ENCODE measurements around the gene ZFYVE9. TPM values are rescaled to one million over a fixed set of nuclear protein-coding genes. Genes with fewer than 3 reads are reported as not detected.
A peak's percentile ranks its signal among the peaks of the same experiment; 100 is the strongest.
"Not testable (repeated sequence)": the region's sequence is repeated elsewhere in the genome, so short reads cannot be mapped to it uniquely, and the experiment has no call there.

ZFYVE9 gene
- total RNA-seq, 2 donors from 2014 or later, result 0.99 to 1.8 TPM

- Mint-ChIP-seq H3K27ac (peak overlapping the region; percentile 83), H3K9me3 (no peaks in the 10 kb centered on the region), H3K36me3 (ENCODE audit: low read depth) (no peaks in the 10 kb centered on the region), H3K27me3 (no peaks in the 10 kb centered on the region), H3K4me3 (peak overlapping the region; percentile 64), H3K4me1 (peaks cover 21% of the 10 kb centered on the region)
- ATAC-seq (replicated peaks), result peak; percentile 79
Measured at GRCh38 chr1:52139817-52140540, 1.9 kb upstream of the ZFYVE9 start.

- Mint-ChIP-seq H3K4me3 (peak overlapping the region; percentile 64), H3K9me3 (no peaks in the 10 kb centered on the region), H3K27ac (peak overlapping the region; percentile 83), H3K36me3 (ENCODE audit: low read depth) (no peaks in the 10 kb centered on the region), H3K27me3 (no peaks in the 10 kb centered on the region), H3K4me1 (peaks cover 21% of the 10 kb centered on the region)
- ATAC-seq (replicated peaks), result no peak
Measured at GRCh38 chr1:52140633-52141512, 1.0 kb upstream of the ZFYVE9 start.

GRCh38 chr1:52142220-52143183, 613 bp downstream of the ZFYVE9 start:
- no peaks in the 10 kb centered on the region for H3K27me3 Mint-ChIP-seq
- no peaks in the 10 kb centered on the region for H3K36me3 Mint-ChIP-seq (ENCODE audit: low read depth)
- peaks cover 21% of the 10 kb centered on the region for H3K4me1 Mint-ChIP-seq
- H3K9me3 Mint-ChIP-seq, result no peaks in the 10 kb centered on the region
- H3K4me3 Mint-ChIP-seq, result peak overlapping the region; percentile 77
- peak; percentile 28 for ATAC-seq (replicated peaks)
- peak overlapping the region; percentile 47 for H3K27ac Mint-ChIP-seq

DNA sequence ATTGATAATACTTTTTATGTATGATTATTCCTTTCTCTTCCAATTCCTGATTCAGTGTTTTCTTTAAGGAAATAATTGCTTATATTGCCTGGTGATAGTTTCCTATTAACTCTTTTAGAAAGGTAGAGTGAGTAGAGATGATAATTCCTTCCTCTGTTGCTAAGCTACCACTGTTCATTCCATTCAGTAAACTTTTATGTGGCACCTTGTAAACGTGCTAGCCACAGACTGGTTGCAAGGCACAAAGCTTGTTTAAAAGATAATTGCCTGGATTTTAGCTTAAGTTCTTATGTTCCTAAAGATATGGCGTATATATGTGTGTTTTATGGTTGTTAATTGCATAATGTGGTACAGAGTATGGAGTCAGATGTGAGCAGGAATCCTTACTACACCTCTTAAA, 3.2 kb downstream of the ZFYVE9 start:
- Mint-ChIP-seq H3K4me1 (peaks cover 13% of the 10 kb centered on the region), H3K27ac (no peak overlapping the region), H3K27me3 (no peaks in the 10 kb centered on the region), H3K4me3 (no peak overlapping the region), H3K9me3 (no peaks in the 10 kb centered on the region), H3K36me3 (ENCODE audit: low read depth) (no peaks in the 10 kb centered on the region)
- no peak for ATAC-seq (replicated peaks)

- H3K27me3 Mint-ChIP-seq; H3K9me3 Mint-ChIP-seq; H3K4me1 Mint-ChIP-seq; ATAC-seq (replicated peaks); H3K27ac Mint-ChIP-seq; H3K36me3 Mint-ChIP-seq (ENCODE audit: low read depth); H3K4me3 Mint-ChIP-seq: not testable (repeated sequence)
Measured at GRCh38 chr1:52150445-52150844, 8.6 kb downstream of the ZFYVE9 start.

GRCh38 chr1:52150946-52151345, 9.1 kb downstream of the ZFYVE9 start:
- H3K36me3 Mint-ChIP-seq (ENCODE audit: low read depth), result no peaks in the 10 kb centered on the region
- no peaks in the 10 kb centered on the region for H3K27me3 Mint-ChIP-seq
- no peak overlapping the region for H3K4me3 Mint-ChIP-seq
- peaks cover 5% of the 10 kb centered on the region for H3K4me1 Mint-ChIP-seq
- no peaks in the 10 kb centered on the region for H3K9me3 Mint-ChIP-seq
- ATAC-seq (replicated peaks), result no peak
- H3K27ac Mint-ChIP-seq, result no peak overlapping the region

DNA sequence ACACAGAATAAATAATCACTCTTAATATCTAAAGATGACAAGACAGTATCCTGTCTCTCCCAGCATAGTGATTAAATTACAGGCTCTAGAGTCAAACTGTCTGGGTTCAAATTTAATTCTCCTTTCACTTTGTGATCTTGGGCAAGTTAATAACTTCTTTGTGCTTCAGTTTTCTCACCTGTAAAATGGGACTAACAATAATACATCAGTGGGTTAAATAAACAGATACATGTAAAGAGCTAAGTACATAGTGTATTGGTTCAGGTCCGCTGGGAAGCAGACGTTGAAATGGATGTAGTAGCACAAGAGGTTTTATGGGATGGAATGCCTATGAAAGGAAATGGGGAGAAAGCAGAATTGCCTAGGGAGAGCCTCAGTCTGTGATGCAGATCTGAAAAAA, 10.7 kb downstream of the ZFYVE9 start:
- H3K4me1 Mint-ChIP-seq, result peaks cover 5% of the 10 kb centered on the region
- no peaks in the 10 kb centered on the region for H3K36me3 Mint-ChIP-seq (ENCODE audit: low read depth)
- H3K27ac Mint-ChIP-seq, result no peak overlapping the region
- H3K27me3 Mint-ChIP-seq, result no peaks in the 10 kb centered on the region
- H3K9me3 Mint-ChIP-seq, result no peaks in the 10 kb centered on the region
- no peak overlapping the region for H3K4me3 Mint-ChIP-seq
- no peak for ATAC-seq (replicated peaks)

GRCh38 chr1:52153010-52153409, 11.1 kb downstream of the ZFYVE9 start:
- Mint-ChIP-seq H3K4me1 (peaks cover 5% of the 10 kb centered on the region), H3K27ac (no peak overlapping the region), H3K27me3 (no peaks in the 10 kb centered on the region), H3K36me3 (ENCODE audit: low read depth) (no peaks in the 10 kb centered on the region), H3K4me3 (no peak overlapping the region), H3K9me3 (no peaks in the 10 kb centered on the region)
- no peak for ATAC-seq (replicated peaks)

GRCh38 chr1:52153898-52154297, 12.0 kb downstream of the ZFYVE9 start:
- Mint-ChIP-seq H3K36me3 (ENCODE audit: low read depth) (no peaks in the 10 kb centered on the region), H3K27me3 (no peaks in the 10 kb centered on the region), H3K4me3 (no peak overlapping the region), H3K4me1 (peaks cover 5% of the 10 kb centered on the region), H3K27ac (no peak overlapping the region), H3K9me3 (no peaks in the 10 kb centered on the region)
- ATAC-seq (replicated peaks), result no peak

GRCh38 chr1:52156460-52156859, 14.6 kb downstream of the ZFYVE9 start:
- H3K27me3 Mint-ChIP-seq, result no peaks in the 10 kb centered on the region
- ATAC-seq (replicated peaks), result no peak
- peaks cover 5% of the 10 kb centered on the region for H3K4me1 Mint-ChIP-seq
- H3K4me3 Mint-ChIP-seq, result no peak overlapping the region
- H3K36me3 Mint-ChIP-seq (ENCODE audit: low read depth), result no peaks in the 10 kb centered on the region
- H3K9me3 Mint-ChIP-seq, result no peaks in the 10 kb centered on the region
- no peak overlapping the region for H3K27ac Mint-ChIP-seq

- ATAC-seq (replicated peaks), result no peak
- Mint-ChIP-seq H3K9me3 (no peaks in the 10 kb centered on the region), H3K27me3 (no peaks in the 10 kb centered on the region), H3K36me3 (ENCODE audit: low read depth) (no peaks in the 10 kb centered on the region), H3K4me3 (no peak overlapping the region), H3K27ac (no peak overlapping the region), H3K4me1 (peaks cover 5% of the 10 kb centered on the region)
Measured at GRCh38 chr1:52157582-52157981, 15.7 kb downstream of the ZFYVE9 start.

GRCh38 chr1:52158218-52158617, 16.3 kb downstream of the ZFYVE9 start:
- H3K9me3 Mint-ChIP-seq, result no peaks in the 10 kb centered on the region
- no peaks in the 10 kb centered on the region for H3K36me3 Mint-ChIP-seq (ENCODE audit: low read depth)
- peaks cover 5% of the 10 kb centered on the region for H3K4me1 Mint-ChIP-seq
- no peak overlapping the region for H3K4me3 Mint-ChIP-seq
- H3K27ac Mint-ChIP-seq, result no peak overlapping the region
- no peaks in the 10 kb centered on the region for H3K27me3 Mint-ChIP-seq
- no peak for ATAC-seq (replicated peaks)

GRCh38 chr1:52159033-52159789, 17.3 kb downstream of the ZFYVE9 start:
- no peaks in the 10 kb centered on the region for H3K9me3 Mint-ChIP-seq
- ATAC-seq (replicated peaks), result no peak
- H3K4me3 Mint-ChIP-seq, result no peak overlapping the region
- H3K36me3 Mint-ChIP-seq (ENCODE audit: low read depth), result no peaks in the 10 kb centered on the region
- H3K27ac Mint-ChIP-seq, result no peak overlapping the region
- H3K4me1 Mint-ChIP-seq, result peaks cover 5% of the 10 kb centered on the region
- no peaks in the 10 kb centered on the region for H3K27me3 Mint-ChIP-seq

DNA sequence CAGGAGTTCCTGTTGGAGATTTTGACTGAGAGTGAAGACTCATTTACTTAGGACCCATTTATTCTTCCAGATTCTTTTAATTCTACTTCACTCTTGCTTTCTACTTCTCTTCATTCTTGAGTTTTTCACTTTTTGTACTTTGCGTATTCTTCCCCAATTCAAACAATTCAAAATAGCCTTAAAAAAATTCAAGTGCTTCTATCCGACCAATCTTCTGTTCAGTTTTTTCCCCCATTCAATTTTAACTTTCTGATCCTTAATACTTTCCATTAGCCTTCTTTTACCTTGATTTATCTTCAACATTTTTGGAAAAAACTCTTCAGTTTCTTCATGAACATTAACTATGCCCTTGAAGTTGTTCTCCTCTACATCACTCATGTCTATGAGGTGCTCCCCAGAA, 21.1 kb downstream of the ZFYVE9 start:
- no peak overlapping the region for H3K27ac Mint-ChIP-seq
- no peaks in the 10 kb centered on the region for H3K4me1 Mint-ChIP-seq
- no peak overlapping the region for H3K4me3 Mint-ChIP-seq
- no peak for ATAC-seq (replicated peaks)
- H3K27me3 Mint-ChIP-seq, result no peaks in the 10 kb centered on the region
- no peaks in the 10 kb centered on the region for H3K36me3 Mint-ChIP-seq (ENCODE audit: low read depth)
- no peaks in the 10 kb centered on the region for H3K9me3 Mint-ChIP-seq
